Measurements from ENCODE around the gene PAX3.
"Not testable (repeated sequence)": the region's sequence is repeated elsewhere in the genome, so short reads cannot be mapped to it uniquely, and the experiment has no call there.

The PAX3 gene

GRCh38 chr2:222160125-222160524 is 138.7 kb downstream of the PAX3 start:
- intact Hi-C loops (cut with DNase I), result no loop called here
- DNase-seq, result no peak

- intact Hi-C loops (cut with DNase I), result no loop called here
- DNase-seq, result no peak
Measured at GRCh38 chr2:222159221-222159620, 139.6 kb downstream of the PAX3 start.

GRCh38 chr2:222155003-222155664 is 143.7 kb downstream of the PAX3 start:
- DNase-seq, result peak in 1 of 10 donors; percentile 58
- intact Hi-C loops (cut with DNase I), result not testable (repeated sequence)
